Suprapubic skin (tissue), 4 donors: Measurements from ENCODE around the gene KCND1. TPM values are rescaled to one million over a fixed set of nuclear protein-coding genes. Genes with fewer than 3 reads are reported as not detected.

ENCODE experiments used
- DNase-seq, 2 donors: peaks; one replicate each; pipeline ENCODE4 v3.0.0-alpha.2; 2019; ENCODE audit warnings: low spot score in 2 of 2
- H3K27ac ChIP-seq: fragments of 200-600 bp; sonication (generic); one replicate; pipeline ENCODE4 v1.5.1; 2019
- H3K27me3 ChIP-seq: fragments of 200-600 bp; sonication (generic); one replicate; pipeline ENCODE4 v1.5.1; 2019
- H3K36me3 ChIP-seq: fragments of 200-600 bp; sonication (generic); one replicate; pipeline ENCODE4 v1.5.1; 2019
- H3K4me1 ChIP-seq: fragments of 200-600 bp; sonication (generic); one replicate; pipeline ENCODE4 v1.5.1; 2019
- H3K4me3 ChIP-seq: fragments of 200-600 bp; sonication (generic); one replicate; pipeline ENCODE4 v1.5.1; 2019; ENCODE audit warnings: mild to moderate bottlenecking
- H3K9me3 ChIP-seq: fragments of 200-600 bp; sonication (generic); one replicate; pipeline ENCODE4 v1.5.1; 2019
- EP300 ChIP-seq: sonication (generic); formaldehyde crosslinking; IDR thresholded peaks from one replicate; pipeline ENCODE4 v1.6.1; 2017; ENCODE audit warnings: antibody characterized with exemption
- POLR2A ChIP-seq, 2 donors: fragments of 450-650 bp; IDR thresholded peaks; one replicate each; pipeline ENCODE4 v1.6.1; 2017; ENCODE audit warnings: antibody characterized with exemption in 2 of 2, mild to moderate bottlenecking in 2 of 2, moderate library complexity in 2 of 2
- POLR2AphosphoS5 ChIP-seq, 3 donors: sonication (generic); formaldehyde crosslinking; IDR thresholded peaks; one replicate each; pipeline ENCODE4 v1.6.1; 2017; ENCODE audit warnings: antibody characterized with exemption in 3 of 3
- WGBS: methylation state at CpG from one replicate; pipeline ENCODE4 v1.1.5; 2018; 5-methylcytosine and 5-hydroxymethylcytosine counted together
- total RNA-seq, 4 donors: library from RNA; depleted of rRNA; stranded (reverse); fragments of >200 nt; gene quantifications; one replicate each; pipeline ENCODE4 v1.1.0, GENCODE V29; 2016
- TF ChIP-seq, protein P1 (sequence below), 2 donors: fragments of 200-600 bp in 1 of 2; fragments of 450-650 bp in 1 of 2; sonication (generic) in 1 of 2; IDR thresholded peaks; one replicate each; pipeline ENCODE4 v1.5.1; 2016 to 2019; ENCODE audit warnings: antibody characterized with exemption in 2 of 2, mild to moderate bottlenecking in 1 of 2, moderate library complexity in 1 of 2

The KCND1 gene
- total RNA-seq, 4 donors from 2014 or later = 0.55 to 2.8 (median 1.3) TPM

DNA sequence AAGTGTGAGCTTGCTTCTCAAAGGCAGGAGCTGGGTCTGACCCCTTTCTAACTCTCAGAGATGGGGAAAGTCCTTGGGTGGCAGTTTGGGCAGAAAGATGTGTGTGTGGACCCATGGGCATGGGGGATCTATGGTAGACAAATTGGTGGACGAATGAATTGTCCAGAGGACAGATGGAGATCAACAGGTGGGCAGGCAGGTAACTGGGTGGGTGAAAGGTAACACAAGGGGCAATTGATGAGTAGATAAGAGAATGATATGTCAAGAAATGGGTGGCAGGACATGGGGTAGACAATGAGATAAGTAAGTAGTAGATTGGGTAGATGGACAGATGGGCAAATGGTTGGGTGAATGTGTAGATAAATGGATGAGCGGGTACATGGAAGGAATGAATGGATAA lies 2.9 kb upstream of the KCND1 start:
- 83% methylated on average over 2 of the region's 2 CpGs for WGBS
- no peak overlapping the region for H3K4me3 ChIP-seq
- no peak overlapping the region for H3K27ac ChIP-seq
- DNase-seq = no peak
- no peak for TF ChIP-seq POLR2AphosphoS5 (IDR thresholded peaks at IDR 0.05)
- TF ChIP-seq, protein P1, sequence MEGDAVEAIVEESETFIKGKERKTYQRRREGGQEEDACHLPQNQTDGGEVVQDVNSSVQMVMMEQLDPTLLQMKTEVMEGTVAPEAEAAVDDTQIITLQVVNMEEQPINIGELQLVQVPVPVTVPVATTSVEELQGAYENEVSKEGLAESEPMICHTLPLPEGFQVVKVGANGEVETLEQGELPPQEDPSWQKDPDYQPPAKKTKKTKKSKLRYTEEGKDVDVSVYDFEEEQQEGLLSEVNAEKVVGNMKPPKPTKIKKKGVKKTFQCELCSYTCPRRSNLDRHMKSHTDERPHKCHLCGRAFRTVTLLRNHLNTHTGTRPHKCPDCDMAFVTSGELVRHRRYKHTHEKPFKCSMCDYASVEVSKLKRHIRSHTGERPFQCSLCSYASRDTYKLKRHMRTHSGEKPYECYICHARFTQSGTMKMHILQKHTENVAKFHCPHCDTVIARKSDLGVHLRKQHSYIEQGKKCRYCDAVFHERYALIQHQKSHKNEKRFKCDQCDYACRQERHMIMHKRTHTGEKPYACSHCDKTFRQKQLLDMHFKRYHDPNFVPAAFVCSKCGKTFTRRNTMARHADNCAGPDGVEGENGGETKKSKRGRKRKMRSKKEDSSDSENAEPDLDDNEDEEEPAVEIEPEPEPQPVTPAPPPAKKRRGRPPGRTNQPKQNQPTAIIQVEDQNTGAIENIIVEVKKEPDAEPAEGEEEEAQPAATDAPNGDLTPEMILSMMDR (IDR thresholded peaks at IDR 0.05) = no peak
- TF ChIP-seq EP300 = no peak
- TF ChIP-seq POLR2A (IDR thresholded peaks at IDR 0.05) = no peak
- H3K4me1 ChIP-seq = peaks cover 15% of the 10 kb centered on the region
- no peaks in the 10 kb centered on the region for H3K9me3 ChIP-seq
- no peaks in the 10 kb centered on the region for H3K27me3 ChIP-seq
- H3K36me3 ChIP-seq = peaks cover 31% of the 10 kb centered on the region

DNA sequence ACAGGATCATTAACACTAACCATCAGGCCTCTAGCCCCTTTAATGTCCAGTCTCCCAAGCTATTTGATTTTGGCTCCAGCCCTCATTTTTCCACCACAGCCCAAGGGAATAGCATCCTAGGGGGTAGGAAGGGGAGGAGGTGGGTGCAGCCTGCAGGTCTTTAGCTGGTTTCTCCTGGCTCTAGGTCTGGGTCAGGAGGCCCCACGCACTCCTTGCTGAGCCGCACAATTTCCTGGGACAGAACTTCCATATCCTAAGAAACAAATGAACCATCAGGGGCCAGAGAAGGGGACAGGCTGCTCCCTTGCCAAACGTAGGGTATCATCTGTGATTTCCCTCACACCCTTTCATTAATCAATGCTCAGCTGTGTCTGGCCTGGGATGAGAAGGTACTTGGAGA lies 2.4 kb upstream of the KCND1 start:
- Histone ChIP-seq H3K4me1 (peaks cover 15% of the 10 kb centered on the region), H3K27ac (no peak overlapping the region), H3K27me3 (no peaks in the 10 kb centered on the region), H3K4me3 (no peak overlapping the region), H3K36me3 (peaks cover 31% of the 10 kb centered on the region), H3K9me3 (no peaks in the 10 kb centered on the region)
- TF ChIP-seq POLR2A (IDR thresholded peaks at IDR 0.05) (no peak), POLR2AphosphoS5 (IDR thresholded peaks at IDR 0.05) (no peak), EP300 (no peak)
- TF ChIP-seq, protein P1 (IDR thresholded peaks at IDR 0.05) = no peak
- 92% methylated on average over 3 of the region's 3 CpGs for WGBS
- DNase-seq = no peak

DNA sequence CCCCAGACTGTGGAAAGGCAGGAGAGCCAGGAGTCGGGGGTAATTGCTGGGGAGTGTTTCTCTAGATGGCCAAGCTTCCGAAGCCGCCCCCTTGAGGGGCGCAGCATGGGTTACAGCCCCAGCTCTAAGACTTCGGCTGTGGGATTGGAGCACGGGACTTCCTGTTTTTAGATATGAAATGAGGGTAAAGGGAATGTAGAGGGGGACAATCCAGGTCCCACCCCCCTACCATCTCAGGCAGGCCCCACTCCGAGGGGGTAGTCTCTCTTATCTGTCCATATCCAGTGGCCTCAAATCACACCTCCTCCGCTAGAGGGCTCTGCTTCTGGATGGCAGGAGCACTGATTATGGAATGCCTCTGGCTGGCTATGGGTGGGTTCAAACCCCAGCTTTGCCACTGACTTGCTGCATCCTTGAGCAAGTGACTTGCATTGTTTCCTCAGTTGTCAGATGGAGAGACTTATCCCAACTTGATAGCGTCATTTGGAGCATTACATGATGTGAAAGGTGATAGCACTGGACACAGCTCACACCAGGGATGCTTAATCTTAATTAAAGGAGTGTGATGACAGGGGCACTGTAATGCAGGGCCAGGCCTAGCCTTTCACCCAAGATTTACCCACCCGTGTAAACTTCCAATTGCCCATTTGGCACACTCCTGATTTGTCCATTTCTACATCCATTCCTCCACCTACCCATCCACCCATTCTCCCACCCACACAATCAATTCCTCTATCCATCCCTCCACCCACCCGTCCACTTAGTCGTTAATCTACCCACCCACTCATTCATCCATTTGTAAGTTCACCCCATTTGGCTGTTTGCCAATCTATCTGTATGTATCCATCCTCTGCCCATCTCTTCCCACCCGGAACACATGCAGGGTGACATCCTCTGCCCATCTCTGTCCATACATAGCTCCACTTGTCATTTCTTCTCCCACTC lies 848 bp upstream of the KCND1 start:
- H3K9me3 ChIP-seq = no peaks in the 10 kb centered on the region
- H3K27me3 ChIP-seq = no peaks in the 10 kb centered on the region
- DNase-seq = no peak
- H3K4me3 ChIP-seq = peak overlapping the region; percentile 34
- H3K4me1 ChIP-seq = peaks cover 15% of the 10 kb centered on the region
- TF ChIP-seq POLR2AphosphoS5 (IDR thresholded peaks at IDR 0.05) = no peak
- TF ChIP-seq, protein P1 (IDR thresholded peaks at IDR 0.05) = peak in 1 of 2 donors; percentile 31
- H3K36me3 ChIP-seq = peaks cover 23% of the 10 kb centered on the region
- WGBS = 43% methylated on average over 13 of the region's 13 CpGs
- no peak overlapping the region for H3K27ac ChIP-seq

DNA sequence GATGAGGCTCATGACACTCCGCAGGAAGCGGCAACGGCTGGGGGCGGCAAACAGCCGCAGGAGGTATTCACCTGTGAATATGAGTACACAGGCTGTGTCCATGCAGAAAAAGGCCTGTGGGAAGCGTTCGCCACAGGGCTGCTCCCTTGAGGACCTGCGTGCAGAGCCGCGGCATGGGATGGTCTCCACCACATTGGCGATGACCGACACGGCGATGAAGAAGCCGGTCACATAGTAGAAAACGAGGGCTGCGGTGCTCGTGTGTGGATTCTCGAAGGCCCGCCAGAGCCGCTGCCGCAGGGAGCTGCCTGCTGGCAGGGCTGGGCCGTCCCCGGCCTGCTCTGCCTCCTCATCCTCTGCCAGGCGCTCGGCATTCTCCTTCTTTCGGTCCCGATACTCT lies 2.2 kb downstream of the KCND1 start:
- WGBS = 83% methylated on average over 13 of the region's 28 CpGs
- H3K9me3 ChIP-seq = no peaks in the 10 kb centered on the region
- no peaks in the 10 kb centered on the region for H3K27me3 ChIP-seq
- DNase-seq = no peak
- TF ChIP-seq POLR2AphosphoS5 (IDR thresholded peaks at IDR 0.05) = no peak
- H3K36me3 ChIP-seq = peaks cover 3% of the 10 kb centered on the region
- no peak overlapping the region for H3K4me3 ChIP-seq
- no peak overlapping the region for H3K27ac ChIP-seq
- peaks cover 15% of the 10 kb centered on the region for H3K4me1 ChIP-seq

DNA sequence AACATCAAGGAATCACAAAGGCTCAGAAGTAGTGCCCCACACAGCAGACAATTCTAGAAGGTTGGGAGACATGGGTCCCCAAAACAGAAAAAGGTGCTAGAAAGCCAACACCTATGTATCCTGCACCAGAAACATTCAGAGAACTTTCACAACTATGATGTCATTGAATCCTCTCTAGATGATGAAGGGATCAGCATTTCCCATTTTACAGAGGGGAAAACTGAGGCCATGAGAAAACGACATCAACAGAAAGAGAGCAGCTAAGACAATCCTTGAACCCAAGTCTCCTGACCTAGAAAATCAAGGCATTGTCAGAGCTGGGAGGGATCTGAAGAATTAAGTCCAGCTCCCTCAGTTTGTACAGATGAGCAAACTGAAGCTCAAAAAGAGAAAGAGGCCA lies 3.3 kb downstream of the KCND1 start:
- WGBS = 65% methylated on average over 1 of the region's 1 CpG
- Histone ChIP-seq H3K27me3 (no peaks in the 10 kb centered on the region), H3K4me3 (no peak overlapping the region), H3K9me3 (no peaks in the 10 kb centered on the region), H3K4me1 (peaks cover 15% of the 10 kb centered on the region), H3K27ac (no peak overlapping the region), H3K36me3 (no peaks in the 10 kb centered on the region)
- DNase-seq = no peak
- TF ChIP-seq POLR2AphosphoS5 (IDR thresholded peaks at IDR 0.05) (no peak), EP300 (no peak), POLR2A (IDR thresholded peaks at IDR 0.05) (no peak)
- TF ChIP-seq, protein P1 (IDR thresholded peaks at IDR 0.05) = no peak
